Heart left ventricle (tissue), 13 donors: ENCODE measurements around the gene MEX3A.

ENCODE experiments used
- CTCF ChIP-seq, 12 donors: fragments of 200-600 bp; sonication (generic) in 4 of 12; IDR thresholded peaks; one replicate each; pipeline versions ENCODE4 v1.5.0 to v1.8.0; 2018 to 2022; ENCODE audit warnings: antibody characterized with exemption in 12 of 12, mild to moderate bottlenecking in 5 of 12
- POLR2A ChIP-seq, 2 donors: fragments of 450-650 bp; IDR thresholded peaks; one replicate each; pipeline ENCODE4 v1.6.1; 2017; ENCODE audit warnings: antibody characterized with exemption in 2 of 2, mild to moderate bottlenecking in 2 of 2, moderate library complexity in 2 of 2
- donor health status: ischemic (EF 13 %, LVEDD 7.1; RV severe dilation, severe dysfunction).
- donor health status: DM: no; HTN: yes; CAD: no.
- donor health status: DM: no; HTN: no; CAD: no.
- donor health status: ischemic (EF 25% LVEDD 6.9; RV normal size, moderate dysfunction).
- donor health status: ischemic (EF 25% LVEDD 5.7; RV mildly dilated, moderate dysfunction).
- donor health status: ischemic (EF 35%, LVEDD 5.7; RV mildly dilated, moderate dysfunction).
- donor health status: nonischemic (EF 11% LVEDD 7.7; RV severe dilation, severe dysfunction).
- donor health status: DM: yes; HTN: yes; CAD: no.
- donor health status: PGD.
- donor health status: ischemic (EF 29% LVEDD 5.4; RV normal size, mild dysfunction).
- donor health status: nonischemic (EF 23%, LVEDD 6.1; RV moderate dilation, normal function).

DNA sequence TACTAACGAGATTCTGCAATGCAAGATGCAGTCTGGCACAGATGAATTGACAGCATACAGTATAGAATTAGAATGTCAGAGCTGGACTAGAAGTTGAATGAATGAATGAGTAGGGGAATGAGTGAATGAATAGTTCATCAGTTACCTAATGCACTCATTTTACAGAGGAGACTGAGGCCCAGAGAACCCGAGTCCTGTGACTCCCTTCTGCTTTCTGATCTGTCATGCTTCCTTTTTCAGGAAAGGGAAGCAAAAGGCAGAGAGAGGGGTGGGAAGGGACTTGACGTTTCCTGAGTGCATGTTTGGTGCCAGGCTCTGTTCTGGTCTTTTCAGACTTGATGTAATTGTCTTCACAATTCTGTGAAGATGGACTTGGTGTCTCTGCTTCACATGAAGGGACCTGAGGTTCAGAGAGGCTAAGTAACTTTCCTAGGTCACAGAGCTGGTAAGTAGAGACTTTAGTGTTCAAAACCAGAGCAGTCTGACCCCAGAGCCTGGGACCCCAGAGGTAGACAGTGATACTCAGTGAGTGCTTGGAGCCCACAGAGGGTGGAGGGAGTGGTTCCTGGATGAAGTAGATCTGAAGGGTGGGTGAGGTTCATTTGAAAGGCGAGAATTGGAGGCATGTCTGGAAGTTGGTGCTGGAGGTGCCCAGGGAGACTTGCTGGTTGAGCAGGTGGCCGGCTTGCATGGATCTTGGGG lies 8.0 kb upstream of the MEX3A start:
- TF ChIP-seq CTCF (IDR thresholded peaks at IDR 0.05) (no peak), POLR2A (IDR thresholded peaks at IDR 0.05) (no peak)
